HepG2 (cell line): ENCODE data around the gene CGREF1.

Experiments used
- EHMT2 ChIP-seq: fragments of 200-600 bp; sonication (generic); IDR thresholded peaks from 2 replicates; pipeline ENCODE4 v1.7.0; 2017; ENCODE audit warnings: antibody characterized with exemption, low read depth, low read length, borderline replicate concordance
- EZH2 ChIP-seq: conservative IDR thresholded peaks from 2 replicates; pipeline ENCODE4 v1.6.1; 2012; ENCODE audit warnings: mild to moderate bottlenecking, low read depth, low read length, moderate library complexity
- FOXP1 ChIP-seq, 2 experiments: fragments of 450-650 bp in 1 of 2; IDR thresholded peaks; 2 replicates each; pipeline ENCODE4 v1.6.1; 2017 to 2018; ENCODE audit warnings: antibody characterized with exemption in 1 of 2
- KDM1A ChIP-seq: IDR thresholded peaks from 2 replicates; pipeline ENCODE4 v1.6.1; 2016; ENCODE audit warnings: missing compliant biosample characterization
- RFX1 ChIP-seq: fragments of 450-650 bp; IDR thresholded peaks from 2 replicates; pipeline ENCODE4 v1.6.1; 2017
- SP1 ChIP-seq, 2 experiments: fragments of 450-650 bp in 1 of 2; sonication (generic) in 1 of 2; formaldehyde crosslinking in 1 of 2; IDR thresholded peaks; 2 replicates each; pipeline versions ENCODE4 v1.4.0 to v1.6.1; 2016 to 2020; ENCODE audit warnings: missing genetic modification reagents in 1 of 2
- SP2 ChIP-seq: sonication (generic); formaldehyde crosslinking; IDR thresholded peaks from 2 replicates; pipeline ENCODE4 v1.5.1; 2020; ENCODE audit warnings: mild to moderate bottlenecking, missing genetic modification reagents
- TAF1 ChIP-seq: sonication (generic); formaldehyde crosslinking; IDR thresholded peaks from 2 replicates; pipeline ENCODE4 v1.4.0; 2020; ENCODE audit warnings: missing genetic modification reagents
- ZFP36 ChIP-seq: fragments of 150-350 bp; IDR thresholded peaks from 2 replicates; pipeline ENCODE4 v1.6.1; 2018; ENCODE audit warnings: borderline replicate concordance, low read length, low read depth; ENCODE audit not compliant: partially characterized antibody
- ZNF138 ChIP-seq: sonication (generic); formaldehyde crosslinking; IDR thresholded peaks from 2 replicates; pipeline ENCODE4 v1.5.0; 2020; ENCODE audit warnings: mild to moderate bottlenecking, low read depth, missing genetic modification reagents
- TF ChIP-seq, protein P1 (sequence below): sonication (generic); formaldehyde crosslinking; IDR thresholded peaks from 2 replicates; pipeline ENCODE4 v1.5.0; 2020; ENCODE audit warnings: mild to moderate bottlenecking, missing genetic modification reagents, moderate library complexity
- TF ChIP-seq, protein P2 (sequence below): sonication (generic); formaldehyde crosslinking; IDR thresholded peaks from 2 replicates; pipeline ENCODE4 v1.4.0; 2020; ENCODE audit warnings: missing genetic modification reagents
- TF ChIP-seq, protein P3 (sequence below): sonication (generic); formaldehyde crosslinking; IDR thresholded peaks from 2 replicates; pipeline ENCODE4 v1.4.0; 2020; ENCODE audit warnings: missing genetic modification reagents

GRCh38 chr2:27057184-27057583, 61.7 kb downstream of the CGREF1 start:
- TF ChIP-seq KDM1A (CRISPR knock-in tag) (no peak), TAF1 (CRISPR knock-in tag) (no peak), SP2 (CRISPR knock-in tag) (no peak), FOXP1 (IDR thresholded peaks at IDR 0.05) (no peak), FOXP1 (CRISPR knock-in tag; IDR thresholded peaks at IDR 0.05) (no peak), EHMT2 (no peak), RFX1 (no peak), ZNF138 (CRISPR knock-in tag) (no peak), ZFP36 (no peak), SP1 (IDR thresholded peaks at IDR 0.05) (no peak), SP1 (CRISPR knock-in tag; IDR thresholded peaks at IDR 0.05) (no peak), EZH2 (no peak)
- TF ChIP-seq, protein P1, sequence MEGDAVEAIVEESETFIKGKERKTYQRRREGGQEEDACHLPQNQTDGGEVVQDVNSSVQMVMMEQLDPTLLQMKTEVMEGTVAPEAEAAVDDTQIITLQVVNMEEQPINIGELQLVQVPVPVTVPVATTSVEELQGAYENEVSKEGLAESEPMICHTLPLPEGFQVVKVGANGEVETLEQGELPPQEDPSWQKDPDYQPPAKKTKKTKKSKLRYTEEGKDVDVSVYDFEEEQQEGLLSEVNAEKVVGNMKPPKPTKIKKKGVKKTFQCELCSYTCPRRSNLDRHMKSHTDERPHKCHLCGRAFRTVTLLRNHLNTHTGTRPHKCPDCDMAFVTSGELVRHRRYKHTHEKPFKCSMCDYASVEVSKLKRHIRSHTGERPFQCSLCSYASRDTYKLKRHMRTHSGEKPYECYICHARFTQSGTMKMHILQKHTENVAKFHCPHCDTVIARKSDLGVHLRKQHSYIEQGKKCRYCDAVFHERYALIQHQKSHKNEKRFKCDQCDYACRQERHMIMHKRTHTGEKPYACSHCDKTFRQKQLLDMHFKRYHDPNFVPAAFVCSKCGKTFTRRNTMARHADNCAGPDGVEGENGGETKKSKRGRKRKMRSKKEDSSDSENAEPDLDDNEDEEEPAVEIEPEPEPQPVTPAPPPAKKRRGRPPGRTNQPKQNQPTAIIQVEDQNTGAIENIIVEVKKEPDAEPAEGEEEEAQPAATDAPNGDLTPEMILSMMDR (CRISPR knock-in tag): no peak
- TF ChIP-seq, protein P2, sequence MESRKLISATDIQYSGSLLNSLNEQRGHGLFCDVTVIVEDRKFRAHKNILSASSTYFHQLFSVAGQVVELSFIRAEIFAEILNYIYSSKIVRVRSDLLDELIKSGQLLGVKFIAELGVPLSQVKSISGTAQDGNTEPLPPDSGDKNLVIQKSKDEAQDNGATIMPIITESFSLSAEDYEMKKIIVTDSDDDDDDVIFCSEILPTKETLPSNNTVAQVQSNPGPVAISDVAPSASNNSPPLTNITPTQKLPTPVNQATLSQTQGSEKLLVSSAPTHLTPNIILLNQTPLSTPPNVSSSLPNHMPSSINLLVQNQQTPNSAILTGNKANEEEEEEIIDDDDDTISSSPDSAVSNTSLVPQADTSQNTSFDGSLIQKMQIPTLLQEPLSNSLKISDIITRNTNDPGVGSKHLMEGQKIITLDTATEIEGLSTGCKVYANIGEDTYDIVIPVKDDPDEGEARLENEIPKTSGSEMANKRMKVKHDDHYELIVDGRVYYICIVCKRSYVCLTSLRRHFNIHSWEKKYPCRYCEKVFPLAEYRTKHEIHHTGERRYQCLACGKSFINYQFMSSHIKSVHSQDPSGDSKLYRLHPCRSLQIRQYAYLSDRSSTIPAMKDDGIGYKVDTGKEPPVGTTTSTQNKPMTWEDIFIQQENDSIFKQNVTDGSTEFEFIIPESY (CRISPR knock-in tag): no peak
- TF ChIP-seq, protein P3, sequence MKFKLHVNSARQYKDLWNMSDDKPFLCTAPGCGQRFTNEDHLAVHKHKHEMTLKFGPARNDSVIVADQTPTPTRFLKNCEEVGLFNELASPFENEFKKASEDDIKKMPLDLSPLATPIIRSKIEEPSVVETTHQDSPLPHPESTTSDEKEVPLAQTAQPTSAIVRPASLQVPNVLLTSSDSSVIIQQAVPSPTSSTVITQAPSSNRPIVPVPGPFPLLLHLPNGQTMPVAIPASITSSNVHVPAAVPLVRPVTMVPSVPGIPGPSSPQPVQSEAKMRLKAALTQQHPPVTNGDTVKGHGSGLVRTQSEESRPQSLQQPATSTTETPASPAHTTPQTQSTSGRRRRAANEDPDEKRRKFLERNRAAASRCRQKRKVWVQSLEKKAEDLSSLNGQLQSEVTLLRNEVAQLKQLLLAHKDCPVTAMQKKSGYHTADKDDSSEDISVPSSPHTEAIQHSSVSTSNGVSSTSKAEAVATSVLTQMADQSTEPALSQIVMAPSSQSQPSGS (CRISPR knock-in tag): no peak
